ENCODE data around the gene CCDC192. TPM values are rescaled to one million over a fixed set of nuclear protein-coding genes. Genes with fewer than 3 reads are reported as not detected.

CCDC192 gene
- total RNA-seq, 1 experiment from 2014 or later = not detected

DNA sequence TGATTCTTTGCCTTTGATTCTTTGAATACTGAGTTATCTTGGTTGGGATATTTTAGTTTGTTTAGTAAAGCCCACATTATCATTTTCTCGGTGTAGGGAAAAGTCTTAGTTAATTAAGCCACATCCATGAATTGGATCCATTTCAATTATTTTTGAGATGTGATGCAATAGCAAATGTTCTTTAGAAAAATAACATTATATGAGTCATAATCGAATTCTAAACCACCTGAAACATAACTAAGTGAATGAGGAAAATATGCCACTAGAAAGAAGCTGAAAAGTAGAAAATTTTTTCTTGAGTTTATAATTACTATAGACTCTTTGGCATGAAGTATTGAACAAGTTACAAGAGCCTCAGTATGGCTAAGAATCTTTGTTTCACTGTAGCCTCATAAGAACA lies 17.5 kb upstream of the CCDC192 start:
- intact Hi-C loops (cut with micrococcal nuclease; ENCODE audit: unreplicated experiment) = no loop called here
- Histone ChIP-seq H3K36me3 (ENCODE audit: insufficient read depth, low read length, poor library complexity, severe bottlenecking) (no peaks in the 10 kb centered on the region), H3K4me1 (ENCODE audit: insufficient read depth, low read length, poor library complexity, severe bottlenecking) (no peaks in the 10 kb centered on the region), H3K9me3 (ENCODE audit: low read depth, low read length, poor library complexity, severe bottlenecking) (no peaks in the 10 kb centered on the region), H3K4me3 (ENCODE audit: low read depth, low read length, poor library complexity, severe bottlenecking) (no peak overlapping the region), H3K27me3 (replicated peaks; ENCODE audit: insufficient read depth, low read depth, low read length, poor library complexity) (peaks cover 4% of the 10 kb centered on the region), H3K27ac (ENCODE audit: low read depth, low read length, poor library complexity, severe bottlenecking) (no peak overlapping the region)
- ChIA-PET CTCF (no interaction called here), POLR2A (ENCODE audit: low non-redundant PET) (no interaction called here)
- BruUV-seq (replicated peaks) = no TSS peak
- no peak for DNase-seq (ENCODE audit: low spot score)
- TF ChIP-seq, protein P1, sequence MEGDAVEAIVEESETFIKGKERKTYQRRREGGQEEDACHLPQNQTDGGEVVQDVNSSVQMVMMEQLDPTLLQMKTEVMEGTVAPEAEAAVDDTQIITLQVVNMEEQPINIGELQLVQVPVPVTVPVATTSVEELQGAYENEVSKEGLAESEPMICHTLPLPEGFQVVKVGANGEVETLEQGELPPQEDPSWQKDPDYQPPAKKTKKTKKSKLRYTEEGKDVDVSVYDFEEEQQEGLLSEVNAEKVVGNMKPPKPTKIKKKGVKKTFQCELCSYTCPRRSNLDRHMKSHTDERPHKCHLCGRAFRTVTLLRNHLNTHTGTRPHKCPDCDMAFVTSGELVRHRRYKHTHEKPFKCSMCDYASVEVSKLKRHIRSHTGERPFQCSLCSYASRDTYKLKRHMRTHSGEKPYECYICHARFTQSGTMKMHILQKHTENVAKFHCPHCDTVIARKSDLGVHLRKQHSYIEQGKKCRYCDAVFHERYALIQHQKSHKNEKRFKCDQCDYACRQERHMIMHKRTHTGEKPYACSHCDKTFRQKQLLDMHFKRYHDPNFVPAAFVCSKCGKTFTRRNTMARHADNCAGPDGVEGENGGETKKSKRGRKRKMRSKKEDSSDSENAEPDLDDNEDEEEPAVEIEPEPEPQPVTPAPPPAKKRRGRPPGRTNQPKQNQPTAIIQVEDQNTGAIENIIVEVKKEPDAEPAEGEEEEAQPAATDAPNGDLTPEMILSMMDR (conservative IDR thresholded peaks at IDR 0.05; ENCODE audit: low read depth, low read length) = no peak
- no peak for TF ChIP-seq EZH2 (IDR thresholded peaks at IDR 0.05; ENCODE audit: borderline replicate concordance, low read depth, low read length, poor library complexity, severe bottlenecking)

DNA sequence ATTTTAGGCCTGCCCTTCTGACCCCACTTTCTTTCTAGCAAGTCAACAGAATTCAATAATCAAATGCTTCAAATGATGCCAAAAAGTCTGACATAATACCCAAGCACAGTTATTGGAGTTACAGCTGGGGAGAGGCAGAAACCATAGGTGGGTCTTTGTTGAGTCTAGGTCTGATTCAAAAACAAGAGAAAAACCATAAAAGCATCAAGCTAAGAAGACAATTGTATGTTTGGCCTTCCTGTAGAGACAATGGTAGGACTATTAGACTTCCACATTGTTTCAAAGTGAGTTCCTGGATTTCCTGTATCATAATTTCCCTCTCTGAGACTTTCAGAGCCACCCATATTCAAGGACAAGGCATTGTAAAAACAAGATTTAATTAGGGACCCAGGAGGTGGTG lies 16.8 kb upstream of the CCDC192 start:
- no peak for TF ChIP-seq EZH2 (IDR thresholded peaks at IDR 0.05; ENCODE audit: borderline replicate concordance, low read depth, low read length, poor library complexity, severe bottlenecking)
- TF ChIP-seq, protein P1 (conservative IDR thresholded peaks at IDR 0.05; ENCODE audit: low read depth, low read length) = no peak
- intact Hi-C loops (cut with micrococcal nuclease; ENCODE audit: unreplicated experiment) = no loop called here
- CTCF ChIA-PET = no interaction called here

DNA sequence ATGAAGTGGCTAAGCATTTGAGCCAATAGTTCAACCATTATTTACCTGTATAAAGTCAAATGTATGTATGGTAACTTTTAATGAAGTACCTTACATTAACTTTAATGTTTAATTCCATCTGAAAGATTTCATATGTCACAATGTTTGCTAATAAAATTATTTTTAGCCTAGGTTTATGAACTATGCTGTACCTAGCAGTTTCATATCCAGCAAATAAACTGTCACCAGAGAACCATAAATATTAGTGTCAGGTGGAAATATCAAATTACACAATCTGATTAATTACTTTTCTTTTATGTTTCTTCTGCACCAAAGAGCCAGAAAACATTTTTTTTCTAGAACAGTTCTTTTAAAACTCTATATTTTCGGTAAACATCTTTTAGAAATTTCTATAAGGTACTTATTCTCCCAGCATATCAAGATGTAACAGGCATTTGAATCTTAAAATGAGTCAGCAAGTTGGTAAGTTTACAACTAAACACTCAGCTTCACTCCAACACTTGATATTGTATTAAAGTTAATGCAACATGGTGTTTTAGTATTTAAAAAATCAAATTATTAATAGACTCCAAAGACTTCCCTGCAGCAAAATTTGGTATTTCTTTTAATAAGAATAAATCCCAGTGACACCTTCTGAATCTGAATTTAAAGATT lies 8.5 kb upstream of the CCDC192 start:
- H3K9me3 ChIP-seq (ENCODE audit: low read depth, low read length, poor library complexity, severe bottlenecking) = no peaks in the 10 kb centered on the region
- no peak overlapping the region for H3K27ac ChIP-seq (ENCODE audit: low read depth, low read length, poor library complexity, severe bottlenecking)
- peaks cover 63% of the 10 kb centered on the region for H3K27me3 ChIP-seq (replicated peaks; ENCODE audit: insufficient read depth, low read depth, low read length, poor library complexity)
- ChIA-PET CTCF (no interaction called here), POLR2A (ENCODE audit: low non-redundant PET) (no interaction called here)
- intact Hi-C loops (cut with micrococcal nuclease; ENCODE audit: unreplicated experiment) = no loop called here
- no peaks in the 10 kb centered on the region for H3K36me3 ChIP-seq (ENCODE audit: insufficient read depth, low read length, poor library complexity, severe bottlenecking)
- no peaks in the 10 kb centered on the region for H3K4me1 ChIP-seq (ENCODE audit: insufficient read depth, low read length, poor library complexity, severe bottlenecking)
- no peak overlapping the region for H3K4me3 ChIP-seq (ENCODE audit: low read depth, low read length, poor library complexity, severe bottlenecking)
- DNase-seq (ENCODE audit: low spot score) = no peak
- no TSS peak for BruUV-seq (replicated peaks)
- no peak for TF ChIP-seq EZH2 (IDR thresholded peaks at IDR 0.05; ENCODE audit: borderline replicate concordance, low read depth, low read length, poor library complexity, severe bottlenecking)
- TF ChIP-seq, protein P1 (conservative IDR thresholded peaks at IDR 0.05; ENCODE audit: low read depth, low read length) = no peak

More for the DNA sequence above, 16.8 kb upstream of the CCDC192 start:
- POLR2A ChIA-PET (ENCODE audit: low non-redundant PET) = no interaction called here
- no peaks in the 10 kb centered on the region for H3K36me3 ChIP-seq (ENCODE audit: insufficient read depth, low read length, poor library complexity, severe bottlenecking)
- no peak overlapping the region for H3K4me3 ChIP-seq (ENCODE audit: low read depth, low read length, poor library complexity, severe bottlenecking)
- H3K27me3 ChIP-seq (replicated peaks; ENCODE audit: insufficient read depth, low read depth, low read length, poor library complexity) = peaks cover 5% of the 10 kb centered on the region
- no TSS peak for BruUV-seq (replicated peaks)
- DNase-seq (ENCODE audit: low spot score) = no peak
- H3K27ac ChIP-seq (ENCODE audit: low read depth, low read length, poor library complexity, severe bottlenecking) = no peak overlapping the region
- no peaks in the 10 kb centered on the region for H3K4me1 ChIP-seq (ENCODE audit: insufficient read depth, low read length, poor library complexity, severe bottlenecking)
- no peaks in the 10 kb centered on the region for H3K9me3 ChIP-seq (ENCODE audit: low read depth, low read length, poor library complexity, severe bottlenecking)
